Hepatic stellate cell (primary cell): ENCODE results near the gene AGPAT3.

ENCODE experiments used
- DNase-seq: peaks from one replicate; pipeline ENCODE4 v3.0.0; 2011; ENCODE audit warnings: low spot score

The AGPAT3 gene

GRCh38 chr21:43997766-43998742, 133.0 kb downstream of the AGPAT3 start:
- DNase-seq, result no peak

GRCh38 chr21:44000360-44000759, 135.3 kb downstream of the AGPAT3 start:
- DNase-seq, result no peak

GRCh38 chr21:44002511-44002910, 137.5 kb downstream of the AGPAT3 start:
- no peak for DNase-seq

- DNase-seq, result no peak
These were observed 138.4 kb downstream of the AGPAT3 start for GRCh38 chr21:44003307-44003966.

GRCh38 chr21:44005071-44005470, 140.0 kb downstream of the AGPAT3 start:
- no peak for DNase-seq

- no peak for DNase-seq
These were observed 140.6 kb downstream of the AGPAT3 start for GRCh38 chr21:44005593-44005992.

- peak; percentile 96 for DNase-seq
These were observed 141.1 kb downstream of the AGPAT3 start for GRCh38 chr21:44006017-44006619.

GRCh38 chr21:44006656-44007055, 141.6 kb downstream of the AGPAT3 start:
- peak; percentile 65 for DNase-seq

GRCh38 chr21:44010429-44010828, 145.4 kb downstream of the AGPAT3 start:
- DNase-seq, result no peak

GRCh38 chr21:44011123-44011522, 146.1 kb downstream of the AGPAT3 start:
- no peak for DNase-seq

GRCh38 chr21:44011579-44012473, 146.8 kb downstream of the AGPAT3 start, which contains the start of gene TRAPPC10:
TSS of gene TRAPPC10 (plus strand) at chr21:44012309. CDS start at chr21:44012494, 185 bp downstream.
- DNase-seq, result peak; percentile 86

- peak; percentile 58 for DNase-seq
These were observed 147.7 kb downstream of the AGPAT3 start for GRCh38 chr21:44012474-44013379.

- DNase-seq, result no peak
These were observed 148.5 kb downstream of the AGPAT3 start for GRCh38 chr21:44013380-44014088.

GRCh38 chr21:44017601-44018000, 152.6 kb downstream of the AGPAT3 start:
- DNase-seq, result no peak

- no peak for DNase-seq
These were observed 153.1 kb downstream of the AGPAT3 start for GRCh38 chr21:44018127-44018526.

- no peak for DNase-seq
These were observed 154.0 kb downstream of the AGPAT3 start for GRCh38 chr21:44018813-44019567.

GRCh38 chr21:44019568-44019958, 154.5 kb downstream of the AGPAT3 start:
- DNase-seq, result no peak

GRCh38 chr21:44020551-44020950, 155.5 kb downstream of the AGPAT3 start:
- DNase-seq, result no peak

- DNase-seq, result no peak
These were observed 156.0 kb downstream of the AGPAT3 start for GRCh38 chr21:44021064-44021463.
